OCI-LY7 (cell line): ENCODE data around the gene HTRA2. TPM values are rescaled to one million over a fixed set of nuclear protein-coding genes. Genes with fewer than 3 reads are reported as not detected.

ENCODE experiments used
- BruUV-seq: library from RNA; stranded (reverse); fragments of 400-500 nt; replicated peaks from 2 replicates; lab custom pipeline; 2021; lab: Mats Ljungman, UMichigan
- CTCF ChIA-PET: fragments of 300-600 bp; sonication (Branson Sonifier 250); formaldehyde crosslinking; loops from one replicate; lab custom pipeline; 2022; ENCODE audit warnings: antibody characterized with exemption; ENCODE audit not compliant: unreplicated experiment; lab: Charles Lee
- POLR2A ChIA-PET: fragments of 300-600 bp; sonication (Branson Sonifier 250); formaldehyde crosslinking; loops from one replicate; lab custom pipeline; 2022; ENCODE audit warnings: antibody characterized with exemption; lab: Charles Lee
- DNase-seq: peaks from one replicate; pipeline ENCODE4 v3.0.0-alpha.2; 2015; ENCODE audit warnings: low spot score
- H2AFZ ChIP-seq: fragments of 200-600 bp; sonication (generic), shearing (Covaris generic); 2 replicates; pipeline ENCODE4 v1.6.1; 2014; ENCODE audit warnings: mild to moderate bottlenecking, antibody characterized with exemption, low read length, moderate library complexity
- H3K27ac ChIP-seq: fragments of 200-600 bp; sonication (generic); 2 replicates; pipeline ENCODE4 v1.5.1; 2014; ENCODE audit warnings: mixed run types, low read depth, mild to moderate bottlenecking, moderate library complexity, low read length, inconsistent platforms; ENCODE audit not compliant: poor library complexity, severe bottlenecking
- H3K36me3 ChIP-seq: fragments of 200-600 bp; sonication (generic); 2 replicates; pipeline ENCODE4 v1.6.1; 2014; ENCODE audit warnings: mild to moderate bottlenecking, antibody characterized with exemption, low read length, moderate library complexity, mixed read lengths; ENCODE audit not compliant: insufficient read depth
- H3K4me1 ChIP-seq: fragments of 200-600 bp; sonication (generic); 2 replicates; pipeline ENCODE4 v1.5.1; 2014; ENCODE audit warnings: mild to moderate bottlenecking, low read length; ENCODE audit not compliant: insufficient read depth, poor library complexity, severe bottlenecking
- H3K4me2 ChIP-seq: fragments of 200-600 bp; sonication (generic); 2 replicates; pipeline ENCODE4 v1.6.1; 2014; ENCODE audit warnings: mild to moderate bottlenecking, low read length
- H3K4me3 ChIP-seq: fragments of 200-600 bp; sonication (generic); 2 replicates; pipeline ENCODE4 v1.5.1; 2014; ENCODE audit warnings: mild to moderate bottlenecking, low read depth, low read length; ENCODE audit not compliant: poor library complexity, severe bottlenecking
- H3K79me2 ChIP-seq: fragments of 200-600 bp; sonication (generic); 2 replicates; pipeline ENCODE4 v1.6.1; 2016; ENCODE audit warnings: low read depth, mild to moderate bottlenecking, low read length, moderate library complexity, mixed read lengths; ENCODE audit not compliant: insufficient read depth
- H3K9me2 ChIP-seq: fragments of 200-600 bp; sonication (generic); 2 replicates; pipeline ENCODE4 v1.6.1; 2016; ENCODE audit warnings: mild to moderate bottlenecking, low read length, mixed read lengths; ENCODE audit not compliant: insufficient read depth
- H3K9me3 ChIP-seq: fragments of 200-600 bp; sonication (generic); 2 replicates; pipeline ENCODE4 v1.6.1; 2014; ENCODE audit warnings: mild to moderate bottlenecking, mixed run types, low read length, mixed read lengths
- H4K20me1 ChIP-seq: fragments of 200-600 bp; sonication (generic); 2 replicates; pipeline ENCODE4 v1.6.1; 2014; ENCODE audit warnings: mild to moderate bottlenecking, antibody characterized with exemption, low read length, moderate library complexity, mixed read lengths; ENCODE audit not compliant: insufficient read depth
- EZH2phosphoT487 ChIP-seq: fragments of 200-600 bp; sonication (generic); IDR thresholded peaks from 2 replicates; pipeline ENCODE4 v1.6.1; 2018; ENCODE audit warnings: low read depth, borderline replicate concordance, mild to moderate bottlenecking, mixed run types, antibody characterized with exemption, low read length, moderate library complexity, mixed read lengths
- intact Hi-C: fragments of 100-400 bp; cut with micrococcal nuclease; formaldehyde crosslinking; loops from one replicate; pipeline ENCODE4 v1.10.0; 2022; ENCODE audit not compliant: unreplicated experiment
- total RNA-seq, 2 experiments: library from RNA; depleted of rRNA in 1 of 2; stranded (reverse); fragments of >200 nt in 1 of 2; shearing (Covaris generic) in 1 of 2; gene quantifications; 2 replicates each; pipeline ENCODE4 v1.2.3, GENCODE V29; 2014 to 2022
- TF ChIP-seq, protein P1 (sequence below): fragments of 200-600 bp; sonication (generic); conservative IDR thresholded peaks from 2 replicates; pipeline ENCODE4 v1.5.1; 2014; ENCODE audit warnings: mild to moderate bottlenecking, antibody characterized with exemption, low read length, moderate library complexity, mixed read lengths

HTRA2 gene
- total RNA-seq, 2 experiments from 2014 or later: 50.7 to 54.8 TPM

DNA sequence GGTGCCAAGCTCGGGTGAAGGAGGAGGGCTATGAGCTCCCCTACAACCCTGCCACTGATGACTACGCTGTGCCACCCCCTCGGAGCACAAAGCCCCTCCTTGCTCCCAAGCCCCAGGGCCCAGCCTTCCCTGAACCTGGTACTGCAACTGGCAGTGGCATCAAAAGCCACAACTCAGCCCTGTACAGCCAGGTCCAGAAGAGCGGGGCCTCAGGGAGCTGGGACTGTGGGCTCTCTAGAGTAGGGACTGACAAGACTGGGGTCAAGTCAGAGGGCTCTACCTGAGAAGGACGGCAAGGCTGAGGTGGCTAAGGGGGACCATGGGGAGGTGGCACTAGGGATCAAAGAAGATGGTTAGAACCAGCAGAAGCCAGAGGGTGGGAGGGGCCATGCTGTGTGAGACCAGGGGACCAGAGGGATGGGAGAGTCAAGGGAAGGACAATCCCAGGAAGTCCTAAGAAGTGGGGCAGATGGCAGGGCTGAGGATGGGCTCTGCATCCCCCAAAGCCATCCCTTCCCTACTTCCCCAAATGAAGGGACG lies 27.2 kb downstream of the HTRA2 start:
- H3K4me1 ChIP-seq: peaks cover 13% of the 10 kb centered on the region
- TF ChIP-seq EZH2phosphoT487: no peak
- TF ChIP-seq, protein P1, sequence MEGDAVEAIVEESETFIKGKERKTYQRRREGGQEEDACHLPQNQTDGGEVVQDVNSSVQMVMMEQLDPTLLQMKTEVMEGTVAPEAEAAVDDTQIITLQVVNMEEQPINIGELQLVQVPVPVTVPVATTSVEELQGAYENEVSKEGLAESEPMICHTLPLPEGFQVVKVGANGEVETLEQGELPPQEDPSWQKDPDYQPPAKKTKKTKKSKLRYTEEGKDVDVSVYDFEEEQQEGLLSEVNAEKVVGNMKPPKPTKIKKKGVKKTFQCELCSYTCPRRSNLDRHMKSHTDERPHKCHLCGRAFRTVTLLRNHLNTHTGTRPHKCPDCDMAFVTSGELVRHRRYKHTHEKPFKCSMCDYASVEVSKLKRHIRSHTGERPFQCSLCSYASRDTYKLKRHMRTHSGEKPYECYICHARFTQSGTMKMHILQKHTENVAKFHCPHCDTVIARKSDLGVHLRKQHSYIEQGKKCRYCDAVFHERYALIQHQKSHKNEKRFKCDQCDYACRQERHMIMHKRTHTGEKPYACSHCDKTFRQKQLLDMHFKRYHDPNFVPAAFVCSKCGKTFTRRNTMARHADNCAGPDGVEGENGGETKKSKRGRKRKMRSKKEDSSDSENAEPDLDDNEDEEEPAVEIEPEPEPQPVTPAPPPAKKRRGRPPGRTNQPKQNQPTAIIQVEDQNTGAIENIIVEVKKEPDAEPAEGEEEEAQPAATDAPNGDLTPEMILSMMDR: no peak
- intact Hi-C loops: no loop called here
- no peak overlapping the region for H3K27ac ChIP-seq
- H4K20me1 ChIP-seq: no peaks in the 10 kb centered on the region
- CTCF ChIA-PET: no interaction called here
- no TSS peak for BruUV-seq
- no peaks in the 10 kb centered on the region for H3K36me3 ChIP-seq
- H3K9me2 ChIP-seq: no peaks in the 10 kb centered on the region
- H3K79me2 ChIP-seq: no peaks in the 10 kb centered on the region
- POLR2A ChIA-PET: no interaction called here
- H2AFZ ChIP-seq: no peak overlapping the region
- H3K4me2 ChIP-seq: no peak overlapping the region
- H3K4me3 ChIP-seq: no peak overlapping the region
- H3K9me3 ChIP-seq: no peaks in the 10 kb centered on the region
- no peak for DNase-seq

DNA sequence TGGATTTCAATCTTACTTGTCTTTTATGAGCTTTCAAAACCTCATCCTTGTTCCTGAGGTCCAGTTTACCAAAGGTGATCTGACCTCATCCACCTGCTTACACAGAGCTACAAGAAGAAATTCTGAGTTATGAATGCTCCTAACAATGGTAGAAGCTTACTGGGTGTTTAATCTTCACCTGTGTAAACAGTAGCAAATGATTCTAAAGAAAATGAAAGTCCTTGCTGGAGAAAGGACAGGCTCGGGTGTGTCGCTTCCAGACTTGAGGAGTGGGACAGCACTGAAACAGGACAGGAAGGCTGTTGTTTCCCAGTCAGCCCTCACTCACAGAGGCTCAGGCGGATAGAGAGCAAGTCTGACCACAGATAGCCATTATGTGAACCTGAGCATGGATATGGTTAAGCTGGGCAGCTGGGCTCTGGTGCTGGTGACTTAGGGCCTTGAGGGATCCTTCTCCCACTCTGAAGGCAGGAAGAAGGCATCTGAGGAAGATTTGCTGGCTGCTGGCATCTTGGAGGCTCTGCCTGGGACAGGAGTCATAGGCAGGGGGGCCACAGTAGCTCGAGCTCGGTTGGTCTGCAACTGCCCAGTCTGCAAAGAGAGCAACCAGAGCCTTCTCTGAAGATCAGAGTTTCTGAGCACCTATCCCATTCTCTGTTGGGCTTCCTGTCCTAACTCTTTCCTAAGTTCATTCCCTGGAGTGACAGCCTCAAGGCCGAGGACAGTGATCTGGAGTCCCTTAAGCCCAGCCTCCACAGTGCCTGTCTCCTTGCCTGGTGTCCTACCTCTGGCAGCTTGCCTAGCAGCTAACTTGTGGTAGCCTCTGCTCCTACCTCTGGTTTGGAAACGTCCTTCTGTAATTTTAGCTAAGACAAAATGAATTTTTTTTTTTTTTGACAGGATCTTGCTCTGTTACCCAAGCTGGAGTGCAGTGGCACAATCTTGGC lies 28.8 kb downstream of the HTRA2 start:
- CTCF ChIA-PET: interaction anchor here (0.6 to 0.7 kb wide), 3 partner anchors 27 to 292 kb away, joined by 3 to 4 read pairs (median 3); no protein-coding TSS in a partner anchor
- peaks cover 10% of the 10 kb centered on the region for H3K4me1 ChIP-seq
- H3K79me2 ChIP-seq: no peaks in the 10 kb centered on the region
- H3K9me3 ChIP-seq: no peaks in the 10 kb centered on the region
- H4K20me1 ChIP-seq: no peaks in the 10 kb centered on the region
- no peak overlapping the region for H3K4me2 ChIP-seq
- no peak for DNase-seq
- no TSS peak for BruUV-seq
- no peaks in the 10 kb centered on the region for H3K36me3 ChIP-seq
- H3K27ac ChIP-seq: no peak overlapping the region
- H3K9me2 ChIP-seq: no peaks in the 10 kb centered on the region
- POLR2A ChIA-PET: interaction anchor here (0.9 kb wide), 1 partner anchor 12 kb away, joined by 5 read pairs; no protein-coding TSS in a partner anchor
- intact Hi-C loops: no loop called here
- no peak overlapping the region for H2AFZ ChIP-seq
- TF ChIP-seq, protein P1: no peak
- no peak for TF ChIP-seq EZH2phosphoT487
- no peak overlapping the region for H3K4me3 ChIP-seq

DNA sequence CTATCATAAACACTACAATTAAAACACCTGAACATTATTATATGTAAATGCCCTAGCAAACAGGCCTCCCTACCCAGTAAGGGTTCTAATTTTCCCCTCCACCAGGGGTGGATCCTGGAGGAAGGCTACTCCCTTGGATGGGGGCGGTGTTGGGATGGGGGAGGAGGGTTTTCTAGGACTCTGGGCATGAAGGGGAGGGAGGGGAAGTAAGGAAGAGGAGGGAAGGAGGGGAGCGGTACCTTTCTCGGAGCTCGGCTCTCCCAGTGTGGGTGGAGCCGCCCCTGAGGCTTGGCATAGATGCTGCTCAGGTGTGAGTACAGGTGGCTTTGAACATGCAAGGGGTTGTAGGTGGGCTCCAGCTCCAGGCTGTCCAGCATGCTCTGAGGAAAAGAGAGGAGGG lies 30.2 kb downstream of the HTRA2 start:
- Histone ChIP-seq H2AFZ (no peak overlapping the region), H3K4me2 (no peak overlapping the region), H3K9me2 (no peaks in the 10 kb centered on the region), H4K20me1 (no peaks in the 10 kb centered on the region), H3K4me1 (peaks cover 6% of the 10 kb centered on the region), H3K4me3 (no peak overlapping the region), H3K79me2 (no peaks in the 10 kb centered on the region), H3K27ac (no peak overlapping the region), H3K36me3 (no peaks in the 10 kb centered on the region), H3K9me3 (no peaks in the 10 kb centered on the region)
- DNase-seq: no peak
- intact Hi-C loops: no loop called here
- CTCF ChIA-PET: no interaction called here
- TF ChIP-seq, protein P1: no peak
- TF ChIP-seq EZH2phosphoT487: no peak
- POLR2A ChIA-PET: no interaction called here
- no TSS peak for BruUV-seq
